GM19025 (cell line): ENCODE data around the gene STOML3.
"Not testable (repeated sequence)": the region's sequence is repeated elsewhere in the genome, so short reads cannot be mapped to it uniquely, and the experiment has no call there.

ENCODE experiments used
- ATAC-seq: cut with Tn5 transposase; IDR thresholded peaks from one replicate; pipeline ENCODE4 v1.9.1; 2021; ENCODE audit warnings: mild to moderate bottlenecking, low read depth, moderate library complexity; ENCODE audit not compliant: unreplicated experiment

The STOML3 gene

GRCh38 chr13:38990693-38991092 is at the start of gene STOML3:
Gene STOML3, minus strand, starts transcription at chr13:38990831. Its CDS starts 110 bp downstream, at chr13:38990721.
- ATAC-seq = no peak

GRCh38 chr13:39040206-39040605 is 49.6 kb upstream of the STOML3 start:
- no peak for ATAC-seq

- ATAC-seq = no peak
Observed at GRCh38 chr13:39039041-39039440, 48.4 kb upstream of the STOML3 start.

GRCh38 chr13:39038569-39039030 is 48.0 kb upstream of the STOML3 start:
- ATAC-seq = peak; percentile 22

- peak; percentile 65 for ATAC-seq
Observed at GRCh38 chr13:39037880-39038568, 47.4 kb upstream of the STOML3 start, which contains the start of the genes NHLRC3 and PROSER1. Gene NHLRC3, plus strand, starts transcription at chr13:39038456. Its CDS starts 184 bp downstream, at chr13:39038640. Gene PROSER1, minus strand, starts transcription at chr13:39038089. Its CDS starts 847 bp downstream, at chr13:39037242.

GRCh38 chr13:39037410-39037879 is 46.8 kb upstream of the STOML3 start:
- ATAC-seq = peak; percentile 30

GRCh38 chr13:39036212-39036611 is 45.6 kb upstream of the STOML3 start:
- no peak for ATAC-seq

- no peak for ATAC-seq
Observed at GRCh38 chr13:39035799-39036198, 45.2 kb upstream of the STOML3 start.

GRCh38 chr13:39035204-39035603 is 44.6 kb upstream of the STOML3 start:
- ATAC-seq = no peak

GRCh38 chr13:39034085-39034484 is 43.5 kb upstream of the STOML3 start:
- ATAC-seq = no peak

- no peak for ATAC-seq
Observed at GRCh38 chr13:39032150-39032549, 41.5 kb upstream of the STOML3 start.

- ATAC-seq = no peak
Observed at GRCh38 chr13:39025433-39025839, 34.8 kb upstream of the STOML3 start.

- no peak for ATAC-seq
Observed at GRCh38 chr13:39023761-39024160, 33.1 kb upstream of the STOML3 start.

GRCh38 chr13:39023316-39023715 is 32.7 kb upstream of the STOML3 start:
- no peak for ATAC-seq

GRCh38 chr13:39020853-39021462 is 30.3 kb upstream of the STOML3 start:
- no peak for ATAC-seq

GRCh38 chr13:39016787-39017186 is 26.2 kb upstream of the STOML3 start:
- ATAC-seq = peak; percentile 58

GRCh38 chr13:39016087-39016486 is 25.5 kb upstream of the STOML3 start:
- ATAC-seq = peak; percentile 88

GRCh38 chr13:39013462-39013861 is 22.8 kb upstream of the STOML3 start:
- no peak for ATAC-seq

GRCh38 chr13:39012608-39013007 is 22.0 kb upstream of the STOML3 start:
- ATAC-seq = no peak

- ATAC-seq = not testable (repeated sequence)
Observed at GRCh38 chr13:39006371-39007111, 15.9 kb upstream of the STOML3 start.

GRCh38 chr13:38998739-38999138 is 8.1 kb upstream of the STOML3 start:
- no peak for ATAC-seq
